COLO668 (cell line): ENCODE results near the gene RNF138.
"Not testable (repeated sequence)": the region's sequence is repeated elsewhere in the genome, so short reads cannot be mapped to it uniquely, and the experiment has no call there.

Experiments
- DNase-seq: peaks from one replicate; lab custom pipeline; 2025; ENCODE audit not compliant: unreplicated experiment; lab: John Stamatoyannopoulos, UW

Gene RNF138

GRCh38 chr18:32091724-32092421 lies at the start of gene RNF138:
RNF138 (plus strand) TSS chr18:32091874; CDS start chr18:32092777, 903 bp downstream.
- peak; percentile 96 for DNase-seq

- DNase-seq: no peak
Measured at GRCh38 chr18:32042337-32042736, 49.3 kb upstream of the RNF138 start.

GRCh38 chr18:32048507-32049091 lies 43.1 kb upstream of the RNF138 start:
- no peak for DNase-seq

- DNase-seq: no peak
Measured at GRCh38 chr18:32049393-32050171, 42.1 kb upstream of the RNF138 start.

- no peak for DNase-seq
Measured at GRCh38 chr18:32056613-32057358, 34.9 kb upstream of the RNF138 start.

GRCh38 chr18:32057624-32058165 lies 34.0 kb upstream of the RNF138 start:
- DNase-seq: no peak

- DNase-seq: no peak
Measured at GRCh38 chr18:32060026-32060425, 31.6 kb upstream of the RNF138 start.

GRCh38 chr18:32067375-32068167 lies 24.1 kb upstream of the RNF138 start:
- DNase-seq: no peak

- no peak for DNase-seq
Measured at GRCh38 chr18:32072321-32072720, 19.4 kb upstream of the RNF138 start.

GRCh38 chr18:32074206-32074605 lies 17.5 kb upstream of the RNF138 start:
- DNase-seq: no peak

GRCh38 chr18:32078845-32079244 lies 12.8 kb upstream of the RNF138 start:
- DNase-seq: no peak

GRCh38 chr18:32081881-32082280 lies 9.8 kb upstream of the RNF138 start:
- no peak for DNase-seq

- DNase-seq: no peak
Measured at GRCh38 chr18:32083781-32084180, 7.9 kb upstream of the RNF138 start.

GRCh38 chr18:32086881-32087280 lies 4.8 kb upstream of the RNF138 start:
- DNase-seq: no peak

GRCh38 chr18:32090831-32091230 lies 843 bp upstream of the RNF138 start:
- DNase-seq: not testable (repeated sequence)

- no peak for DNase-seq
Measured at GRCh38 chr18:32091325-32091723, 350 bp upstream of the RNF138 start.

- DNase-seq: peak; percentile 99
Measured at GRCh38 chr18:32092422-32093101, 888 bp downstream of the RNF138 start.

GRCh38 chr18:32093102-32093511 lies 1.4 kb downstream of the RNF138 start:
- DNase-seq: peak; percentile 68

- DNase-seq: no peak
Measured at GRCh38 chr18:32093523-32093922, 1.8 kb downstream of the RNF138 start.
